GM12878 (cell line): ENCODE measurements around the gene PPP1CC. TPM values are rescaled to one million over a fixed set of nuclear protein-coding genes. Genes with fewer than 3 reads are reported as not detected.
A peak's percentile ranks its signal among the peaks of the same experiment; 100 is the strongest.

Experiments used
- CEBPB ChIP-seq, 2 experiments: fragments of 150-350 bp in 1 of 2; IDR thresholded peaks; 2 replicates each; pipeline ENCODE4 v1.6.1; 2012 to 2014; ENCODE audit warnings: low read depth in 2 of 2, low read length in 2 of 2, borderline replicate concordance in 1 of 2, inconsistent platforms in 1 of 2
- GABPA ChIP-seq: IDR thresholded peaks from 2 replicates; pipeline ENCODE4 v1.6.1; 2014; ENCODE audit warnings: antibody characterized with exemption, low read depth, mild to moderate bottlenecking, inconsistent platforms
- IKZF1 ChIP-seq: fragments of 450-650 bp; conservative IDR thresholded peaks from 2 replicates; pipeline ENCODE4 v1.6.1; 2017; ENCODE audit warnings: antibody characterized with exemption, mild to moderate bottlenecking
- IRF4 ChIP-seq: IDR thresholded peaks from 2 replicates; pipeline ENCODE4 v1.6.1; 2011; ENCODE audit warnings: low read depth, low read length
- MTA2 ChIP-seq: fragments of 450-650 bp; IDR thresholded peaks from 2 replicates; pipeline ENCODE4 v1.6.1; 2016; ENCODE audit warnings: low read depth, mild to moderate bottlenecking, moderate library complexity
- MTA3 ChIP-seq: IDR thresholded peaks from 2 replicates; pipeline ENCODE4 v1.6.1; 2012; ENCODE audit warnings: low read length, inconsistent platforms, borderline replicate concordance
- MYC ChIP-seq: IDR thresholded peaks from 2 replicates; pipeline ENCODE4 v1.6.1; 2011; ENCODE audit warnings: mild to moderate bottlenecking, low read length, moderate library complexity, inconsistent platforms; ENCODE audit not compliant: insufficient read depth, insufficient replicate concordance, insufficient read length, severe bottlenecking
- PML ChIP-seq: IDR thresholded peaks from 2 replicates; pipeline ENCODE4 v1.6.1; 2012; ENCODE audit warnings: low read length, inconsistent platforms
- POLR2AphosphoS2 ChIP-seq: IDR thresholded peaks from 2 replicates; pipeline ENCODE4 v1.6.1; 2011; ENCODE audit warnings: low read depth, mild to moderate bottlenecking, low read length, improper control_type of control experiment, moderate library complexity
- RELA ChIP-seq: fragments of 450-650 bp; IDR thresholded peaks from 2 replicates; pipeline ENCODE4 v1.8.0; 2014; ENCODE audit warnings: borderline replicate concordance; ENCODE audit not compliant: partially characterized antibody
- RFX5 ChIP-seq: IDR thresholded peaks from 2 replicates; pipeline ENCODE4 v1.6.1; 2011; ENCODE audit warnings: low read depth, low read length, improper control_type of control experiment
- TBL1XR1 ChIP-seq: IDR thresholded peaks from 2 replicates; pipeline ENCODE4 v1.6.1; 2012; ENCODE audit warnings: low read depth, low read length, improper control_type of control experiment
- YY1 ChIP-seq: IDR thresholded peaks from 2 replicates; pipeline ENCODE4 v1.6.1; 2011; ENCODE audit warnings: low read depth, mild to moderate bottlenecking, low read length
- ZNF24 ChIP-seq: fragments of 450-650 bp; IDR thresholded peaks from 2 replicates; pipeline ENCODE4 v1.6.1; 2017; ENCODE audit warnings: antibody characterized with exemption, mild to moderate bottlenecking
- ZNF622 ChIP-seq: fragments of 450-650 bp; IDR thresholded peaks from 2 replicates; pipeline ENCODE4 v1.6.1; 2017; ENCODE audit warnings: mild to moderate bottlenecking, inconsistent platforms
- polyA plus RNA-seq, 11 experiments: library from polyadenylated mRNA; depleted of rRNA in 4 of 11; unstranded in 6 of 11; stranded (reverse) in 5 of 11; fragments of >200 nt; fragmentation: Nextera tagmentation in 4 of 11; fragmentation: Illumina TruSeq in 1 of 11; extraction: Ambion mirVana in 4 of 11; extraction: Trizol in 1 of 11; gene quantifications; 1 replicate in 1 of 11; 2 replicates in 10 of 11; pipeline versions ENCODE4 v1.2.1 to v1.2.3, GENCODE V29; 2011 to 2016; ENCODE audit warnings: inconsistent platforms in 2 of 11, missing spikeins in 2 of 11, low read depth in 1 of 11
- total RNA-seq, 4 experiments: library from RNA; depleted of rRNA in 3 of 4; stranded (reverse); fragments of >200 nt in 3 of 4; fragmentation: Illumina TruSeq in 1 of 4; extraction: Trizol in 1 of 4; gene quantifications; 2 replicates each; pipeline versions ENCODE4 v1.2.1 to v1.2.3, GENCODE V29; 2013 to 2021
- TF ChIP-seq, protein P1 (sequence below): fragments of 450-650 bp; formaldehyde crosslinking; IDR thresholded peaks from 2 replicates; pipeline ENCODE4 v1.4.0; 2022; ENCODE audit warnings: mild to moderate bottlenecking, moderate library complexity
- TF ChIP-seq, protein P2 (sequence below): IDR thresholded peaks from 2 replicates; pipeline ENCODE4 v1.6.1; 2011; ENCODE audit warnings: borderline replicate concordance, low read depth, mild to moderate bottlenecking, moderate library complexity, low read length; ENCODE audit not compliant: insufficient read depth, poor library complexity, severe bottlenecking
- TF ChIP-seq, protein P3 (sequence below): fragments of 450-650 bp; IDR thresholded peaks from 2 replicates; pipeline ENCODE4 v1.6.1; 2017; ENCODE audit warnings: mild to moderate bottlenecking, moderate library complexity

The PPP1CC gene
- total and polyA plus RNA-seq, 10 of the 15 experiments (the other 5 are each of a cell fraction or from before 2014, with no cell fraction given), result 64.4 to 279 (median 157) TPM

DNA sequence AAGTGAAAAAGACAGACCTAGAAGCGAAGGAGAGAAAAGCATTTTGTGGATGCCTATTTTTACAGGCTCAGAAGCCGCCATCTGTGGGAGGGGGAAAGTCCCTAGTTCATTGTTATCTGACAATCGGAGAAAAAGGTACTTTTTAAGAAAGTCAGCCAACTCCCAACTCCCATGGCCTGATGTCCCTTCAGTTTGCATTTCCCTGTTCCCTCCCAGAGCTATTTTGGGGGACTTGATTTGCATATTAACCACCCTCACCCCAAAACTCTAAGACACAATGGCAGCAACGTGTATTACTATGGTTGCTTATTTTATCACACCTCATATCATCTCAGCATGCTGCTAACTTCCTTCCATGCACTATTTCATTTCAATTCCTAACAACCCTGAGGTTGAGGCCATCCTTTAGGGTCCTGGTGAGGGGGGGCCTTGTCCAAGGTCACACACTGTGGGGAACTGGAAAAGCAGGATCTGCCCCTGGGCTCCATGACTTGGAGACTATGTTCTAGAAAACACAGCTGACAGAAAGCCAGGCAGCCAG, 72.5 kb downstream of the PPP1CC start (continued):
- TF ChIP-seq ZNF622 (no peak), PML (0 out of 2 replicates have a peak, but pooled peaks have one; percentile 66), MYC (no peak), MTA2 (peak; percentile 80), ZNF24 (no peak), RELA (peak; percentile 72), IRF4 (peak; percentile 75), GABPA (no peak), YY1 (0 out of 2 replicates have a peak, but pooled peaks have one; percentile 85), TBL1XR1 (peak; percentile 89), RFX5 (no peak), MTA3 (peak; percentile 93; the same call in 1 of the 2 replicates), CEBPB (IDR thresholded peaks at IDR 0.05; ENCODE audit: borderline replicate concordance in 1 of 2, low read depth in 2 of 2, low read length in 2 of 2) (no peak; a peak in 1 of 4 replicates), IKZF1 (peak; percentile 98), POLR2AphosphoS2 (peak; percentile 68; the same call in 1 of the 2 replicates)
- TF ChIP-seq, protein P1, sequence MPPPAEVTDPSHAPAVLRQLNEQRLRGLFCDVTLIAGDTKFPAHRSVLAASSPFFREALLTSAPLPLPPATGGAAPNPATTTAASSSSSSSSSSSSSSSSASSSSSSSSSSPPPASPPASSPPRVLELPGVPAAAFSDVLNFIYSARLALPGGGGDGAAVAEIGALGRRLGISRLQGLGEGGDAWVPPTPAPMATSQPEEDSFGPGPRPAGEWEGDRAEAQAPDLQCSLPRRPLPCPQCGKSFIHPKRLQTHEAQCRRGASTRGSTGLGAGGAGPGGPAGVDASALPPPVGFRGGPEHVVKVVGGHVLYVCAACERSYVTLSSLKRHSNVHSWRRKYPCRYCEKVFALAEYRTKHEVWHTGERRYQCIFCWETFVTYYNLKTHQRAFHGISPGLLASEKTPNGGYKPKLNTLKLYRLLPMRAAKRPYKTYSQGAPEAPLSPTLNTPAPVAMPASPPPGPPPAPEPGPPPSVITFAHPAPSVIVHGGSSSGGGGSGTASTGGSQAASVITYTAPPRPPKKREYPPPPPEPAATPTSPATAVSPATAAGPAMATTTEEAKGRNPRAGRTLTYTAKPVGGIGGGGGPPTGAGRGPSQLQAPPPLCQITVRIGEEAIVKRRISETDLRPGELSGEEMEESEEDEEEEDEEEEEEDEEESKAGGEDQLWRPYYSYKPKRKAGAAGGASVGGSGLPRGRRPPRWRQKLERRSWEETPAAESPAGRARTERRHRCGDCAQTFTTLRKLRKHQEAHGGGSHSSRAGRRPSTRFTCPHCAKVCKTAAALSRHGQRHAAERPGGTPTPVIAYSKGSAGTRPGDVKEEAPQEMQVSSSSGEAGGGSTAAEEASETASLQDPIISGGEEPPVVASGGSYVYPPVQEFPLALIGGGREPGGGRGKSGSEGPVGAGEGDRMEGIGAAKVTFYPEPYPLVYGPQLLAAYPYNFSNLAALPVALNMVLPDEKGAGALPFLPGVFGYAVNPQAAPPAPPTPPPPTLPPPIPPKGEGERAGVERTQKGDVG (CRISPR knock-in tag), result peak; percentile 76; the same call in 1 of the 2 replicates
- TF ChIP-seq, protein P2, sequence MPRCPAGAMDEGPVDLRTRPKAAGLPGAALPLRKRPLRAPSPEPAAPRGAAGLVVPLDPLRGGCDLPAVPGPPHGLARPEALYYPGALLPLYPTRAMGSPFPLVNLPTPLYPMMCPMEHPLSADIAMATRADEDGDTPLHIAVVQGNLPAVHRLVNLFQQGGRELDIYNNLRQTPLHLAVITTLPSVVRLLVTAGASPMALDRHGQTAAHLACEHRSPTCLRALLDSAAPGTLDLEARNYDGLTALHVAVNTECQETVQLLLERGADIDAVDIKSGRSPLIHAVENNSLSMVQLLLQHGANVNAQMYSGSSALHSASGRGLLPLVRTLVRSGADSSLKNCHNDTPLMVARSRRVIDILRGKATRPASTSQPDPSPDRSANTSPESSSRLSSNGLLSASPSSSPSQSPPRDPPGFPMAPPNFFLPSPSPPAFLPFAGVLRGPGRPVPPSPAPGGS, result peak; percentile 84
- TF ChIP-seq, protein P3, sequence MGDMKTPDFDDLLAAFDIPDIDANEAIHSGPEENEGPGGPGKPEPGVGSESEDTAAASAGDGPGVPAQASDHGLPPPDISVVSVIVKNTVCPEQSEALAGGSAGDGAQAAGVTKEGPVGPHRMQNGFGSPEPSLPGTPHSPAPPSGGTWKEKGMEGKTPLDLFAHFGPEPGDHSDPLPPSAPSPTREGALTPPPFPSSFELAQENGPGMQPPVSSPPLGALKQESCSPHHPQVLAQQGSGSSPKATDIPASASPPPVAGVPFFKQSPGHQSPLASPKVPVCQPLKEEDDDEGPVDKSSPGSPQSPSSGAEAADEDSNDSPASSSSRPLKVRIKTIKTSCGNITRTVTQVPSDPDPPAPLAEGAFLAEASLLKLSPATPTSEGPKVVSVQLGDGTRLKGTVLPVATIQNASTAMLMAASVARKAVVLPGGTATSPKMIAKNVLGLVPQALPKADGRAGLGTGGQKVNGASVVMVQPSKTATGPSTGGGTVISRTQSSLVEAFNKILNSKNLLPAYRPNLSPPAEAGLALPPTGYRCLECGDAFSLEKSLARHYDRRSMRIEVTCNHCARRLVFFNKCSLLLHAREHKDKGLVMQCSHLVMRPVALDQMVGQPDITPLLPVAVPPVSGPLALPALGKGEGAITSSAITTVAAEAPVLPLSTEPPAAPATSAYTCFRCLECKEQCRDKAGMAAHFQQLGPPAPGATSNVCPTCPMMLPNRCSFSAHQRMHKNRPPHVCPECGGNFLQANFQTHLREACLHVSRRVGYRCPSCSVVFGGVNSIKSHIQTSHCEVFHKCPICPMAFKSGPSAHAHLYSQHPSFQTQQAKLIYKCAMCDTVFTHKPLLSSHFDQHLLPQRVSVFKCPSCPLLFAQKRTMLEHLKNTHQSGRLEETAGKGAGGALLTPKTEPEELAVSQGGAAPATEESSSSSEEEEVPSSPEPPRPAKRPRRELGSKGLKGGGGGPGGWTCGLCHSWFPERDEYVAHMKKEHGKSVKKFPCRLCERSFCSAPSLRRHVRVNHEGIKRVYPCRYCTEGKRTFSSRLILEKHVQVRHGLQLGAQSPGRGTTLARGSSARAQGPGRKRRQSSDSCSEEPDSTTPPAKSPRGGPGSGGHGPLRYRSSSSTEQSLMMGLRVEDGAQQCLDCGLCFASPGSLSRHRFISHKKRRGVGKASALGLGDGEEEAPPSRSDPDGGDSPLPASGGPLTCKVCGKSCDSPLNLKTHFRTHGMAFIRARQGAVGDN, result peak; percentile 99
